ENCODE results near the gene KLRF1.
"Not testable (repeated sequence)": the region's sequence is repeated elsewhere in the genome, so short reads cannot be mapped to it uniquely, and the experiment has no call there.

KLRF1 gene

DNA sequence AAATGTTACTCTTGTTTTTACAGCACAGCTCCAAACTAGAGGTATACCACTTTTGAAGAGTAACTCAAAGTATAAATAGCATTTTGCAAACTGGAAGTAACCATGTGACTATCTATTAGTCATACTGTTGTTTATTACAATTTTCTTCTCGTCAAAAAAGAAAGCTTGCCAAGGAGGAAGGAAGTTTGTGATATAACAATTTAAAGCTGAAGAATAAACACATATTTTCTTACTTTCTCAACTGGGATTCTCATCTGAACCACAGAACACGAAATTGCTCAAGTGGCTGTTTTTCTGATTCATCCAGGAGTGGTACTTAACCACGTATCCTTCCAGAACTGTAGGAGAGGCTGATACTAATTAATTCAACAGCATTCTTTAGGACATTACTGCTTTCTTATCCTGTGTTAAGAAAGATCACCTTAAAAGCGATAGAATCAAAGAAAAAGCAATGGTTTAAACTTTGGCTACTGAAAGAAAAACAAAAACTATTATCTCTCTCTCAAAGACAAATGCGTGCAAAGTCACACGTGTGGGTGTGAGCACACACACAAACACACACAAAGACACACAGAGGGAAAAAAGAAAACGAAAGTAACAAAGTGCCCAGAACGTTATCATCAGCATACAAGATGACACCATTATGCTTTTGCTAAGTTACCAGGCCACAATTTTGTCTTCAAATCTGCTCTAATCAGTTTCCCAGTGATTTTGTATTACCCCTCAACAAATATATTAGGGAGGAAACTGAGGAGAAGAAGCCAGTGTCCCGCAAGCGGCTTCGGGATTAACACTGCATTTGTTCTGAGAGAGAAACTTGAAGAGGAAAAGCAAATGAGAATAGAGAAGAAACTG, 42.3 kb downstream of the KLRF1 start, which contains the start of gene CLEC2B:
Gene CLEC2B (minus strand): TSS at position 48 of the 855 bp plus-strand sequence.
- no peaks in the 10 kb centered on the region for H3K4me1 ChIP-seq (ENCODE audit: control insufficient read depth, insufficient read depth, low read length)
- no peaks in the 10 kb centered on the region for H3K36me3 ChIP-seq (ENCODE audit: control insufficient read depth, insufficient read depth, low read length)
- H3K4me3 ChIP-seq (ENCODE audit: low read length) = no peak within 1 kb of the TSS
- H3K27ac ChIP-seq (ENCODE audit: low read length) = no peak within 1 kb of the TSS
- WGBS (ENCODE audit: insufficient coverage, insufficient read length) = no CpG with 5 or more reads among the region's 11 CpGs
- no peaks in the 10 kb centered on the region for H3K9me3 ChIP-seq (ENCODE audit: control insufficient read depth, insufficient read depth, low read length)
- H3K27me3 ChIP-seq (ENCODE audit: control insufficient read depth, insufficient read depth, low read length) = no peaks in the 10 kb centered on the region
- DNase-seq (ENCODE audit: low read depth, low spot score) = no peak

- Histone ChIP-seq H3K4me3 (ENCODE audit: low read length) (no peak overlapping the region), H3K27ac (ENCODE audit: low read length) (no peak overlapping the region), H3K36me3 (ENCODE audit: control insufficient read depth, insufficient read depth, low read length) (no peaks in the 10 kb centered on the region), H3K9me3 (ENCODE audit: control insufficient read depth, insufficient read depth, low read length) (no peaks in the 10 kb centered on the region), H3K4me1 (ENCODE audit: control insufficient read depth, insufficient read depth, low read length) (no peaks in the 10 kb centered on the region), H3K27me3 (ENCODE audit: control insufficient read depth, insufficient read depth, low read length) (no peaks in the 10 kb centered on the region)
- WGBS (ENCODE audit: insufficient coverage, insufficient read length) = no CpG with 5 or more reads among the region's 2 CpGs
- DNase-seq (ENCODE audit: low read depth, low spot score) = no peak
Observed at GRCh38 chr12:9870286-9870866, 43.1 kb downstream of the KLRF1 start.

GRCh38 chr12:9872162-9872561, 44.9 kb downstream of the KLRF1 start:
- WGBS (ENCODE audit: insufficient coverage, insufficient read length) = no CpG with 5 or more reads among the region's 3 CpGs
- DNase-seq (ENCODE audit: low read depth, low spot score) = no peak
- Histone ChIP-seq H3K4me3 (ENCODE audit: low read length) (no peak overlapping the region), H3K36me3 (ENCODE audit: control insufficient read depth, insufficient read depth, low read length) (no peaks in the 10 kb centered on the region), H3K9me3 (ENCODE audit: control insufficient read depth, insufficient read depth, low read length) (no peaks in the 10 kb centered on the region), H3K27ac (ENCODE audit: low read length) (no peak overlapping the region), H3K27me3 (ENCODE audit: control insufficient read depth, insufficient read depth, low read length) (no peaks in the 10 kb centered on the region), H3K4me1 (ENCODE audit: control insufficient read depth, insufficient read depth, low read length) (no peaks in the 10 kb centered on the region)

- Histone ChIP-seq H3K27ac (ENCODE audit: low read length) (no peak overlapping the region), H3K4me3 (ENCODE audit: low read length) (no peak overlapping the region), H3K4me1 (ENCODE audit: control insufficient read depth, insufficient read depth, low read length) (no peaks in the 10 kb centered on the region), H3K27me3 (ENCODE audit: control insufficient read depth, insufficient read depth, low read length) (no peaks in the 10 kb centered on the region), H3K9me3 (ENCODE audit: control insufficient read depth, insufficient read depth, low read length) (no peaks in the 10 kb centered on the region), H3K36me3 (ENCODE audit: control insufficient read depth, insufficient read depth, low read length) (no peaks in the 10 kb centered on the region)
- no peak for DNase-seq (ENCODE audit: low read depth, low spot score)
- no CpG with 5 or more reads among the region's 11 CpGs for WGBS (ENCODE audit: insufficient coverage, insufficient read length)
Observed at GRCh38 chr12:9872742-9873141, 45.5 kb downstream of the KLRF1 start.

DNA sequence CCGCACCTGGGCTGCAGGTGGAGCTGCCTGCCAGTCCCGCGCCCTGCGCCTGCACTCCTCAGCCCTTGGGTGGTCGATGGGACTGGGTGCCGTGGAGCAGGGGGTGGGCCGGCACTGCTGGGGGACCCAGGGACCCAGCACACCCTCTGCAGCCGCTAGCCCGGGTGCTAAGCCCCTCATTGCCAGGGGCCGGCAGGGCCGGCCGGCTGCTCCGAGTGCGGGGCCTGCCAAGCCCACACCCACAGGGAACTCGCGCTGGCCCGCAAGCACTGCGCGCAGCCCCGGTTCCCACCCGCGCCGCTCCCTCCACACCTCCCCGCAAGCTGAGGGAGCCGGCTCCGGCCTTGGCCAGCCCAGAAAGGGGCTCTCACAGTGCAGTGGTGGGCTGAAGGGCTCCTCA, 48.8 kb downstream of the KLRF1 start:
- H3K27me3 ChIP-seq (ENCODE audit: control insufficient read depth, insufficient read depth, low read length); H3K36me3 ChIP-seq (ENCODE audit: control insufficient read depth, insufficient read depth, low read length); H3K4me3 ChIP-seq (ENCODE audit: low read length); H3K9me3 ChIP-seq (ENCODE audit: control insufficient read depth, insufficient read depth, low read length); H3K4me1 ChIP-seq (ENCODE audit: control insufficient read depth, insufficient read depth, low read length); H3K27ac ChIP-seq (ENCODE audit: low read length); DNase-seq (ENCODE audit: low read depth, low spot score): not testable (repeated sequence)
- no CpG with 5 or more reads among the region's 26 CpGs for WGBS (ENCODE audit: insufficient coverage, insufficient read length)

GRCh38 chr12:9880532-9881078, 53.3 kb downstream of the KLRF1 start:
- Histone ChIP-seq H3K27me3 (ENCODE audit: control insufficient read depth, insufficient read depth, low read length) (no peaks in the 10 kb centered on the region), H3K4me3 (ENCODE audit: low read length) (no peak overlapping the region), H3K36me3 (ENCODE audit: control insufficient read depth, insufficient read depth, low read length) (no peaks in the 10 kb centered on the region), H3K27ac (ENCODE audit: low read length) (no peak overlapping the region), H3K9me3 (ENCODE audit: control insufficient read depth, insufficient read depth, low read length) (no peaks in the 10 kb centered on the region), H3K4me1 (ENCODE audit: control insufficient read depth, insufficient read depth, low read length) (no peaks in the 10 kb centered on the region)
- no peak for DNase-seq (ENCODE audit: low read depth, low spot score)
- WGBS (ENCODE audit: insufficient coverage, insufficient read length) = 100% methylated on average over 1 of the region's 4 CpGs

GRCh38 chr12:9881246-9881645, 54.0 kb downstream of the KLRF1 start, which contains the start of gene KLRF2:
Gene KLRF2, plus strand, starts transcription at chr12:9881489. Its CDS starts 107 bp downstream, at chr12:9881596.
- Histone ChIP-seq H3K36me3 (ENCODE audit: control insufficient read depth, insufficient read depth, low read length) (no peaks in the 10 kb centered on the region), H3K4me3 (ENCODE audit: low read length) (no peak within 1 kb of the TSS), H3K4me1 (ENCODE audit: control insufficient read depth, insufficient read depth, low read length) (no peaks in the 10 kb centered on the region), H3K27ac (ENCODE audit: low read length) (no peak within 1 kb of the TSS), H3K9me3 (ENCODE audit: control insufficient read depth, insufficient read depth, low read length) (no peaks in the 10 kb centered on the region), H3K27me3 (ENCODE audit: control insufficient read depth, insufficient read depth, low read length) (no peaks in the 10 kb centered on the region)
- WGBS (ENCODE audit: insufficient coverage, insufficient read length) = 100% methylated on average over 2 of the region's 3 CpGs
- DNase-seq (ENCODE audit: low read depth, low spot score) = no peak

DNA sequence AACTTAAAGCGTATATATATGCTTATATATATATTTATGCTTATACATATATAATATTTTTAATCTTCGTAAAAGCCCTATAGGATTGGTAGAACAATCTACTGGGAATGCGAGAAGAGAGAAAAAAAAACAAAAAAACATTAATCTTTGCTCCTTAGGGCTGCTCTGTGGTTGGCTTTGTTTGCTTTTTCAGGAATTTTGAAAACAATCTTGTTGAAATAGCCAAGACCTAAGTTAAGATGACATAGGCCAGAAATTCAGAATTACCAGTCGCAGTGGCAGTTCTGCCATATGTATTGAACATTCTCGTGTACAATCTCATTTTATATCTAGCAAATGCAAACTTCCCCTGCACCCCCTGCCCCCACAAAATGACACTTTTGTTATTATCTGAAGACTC, 54.7 kb downstream of the KLRF1 start:
- Histone ChIP-seq H3K27ac (ENCODE audit: low read length) (no peak overlapping the region), H3K4me1 (ENCODE audit: control insufficient read depth, insufficient read depth, low read length) (no peaks in the 10 kb centered on the region), H3K36me3 (ENCODE audit: control insufficient read depth, insufficient read depth, low read length) (no peaks in the 10 kb centered on the region), H3K27me3 (ENCODE audit: control insufficient read depth, insufficient read depth, low read length) (no peaks in the 10 kb centered on the region), H3K4me3 (ENCODE audit: low read length) (no peak overlapping the region), H3K9me3 (ENCODE audit: control insufficient read depth, insufficient read depth, low read length) (no peaks in the 10 kb centered on the region)
- no CpG with 5 or more reads among the region's 5 CpGs for WGBS (ENCODE audit: insufficient coverage, insufficient read length)
- no peak for DNase-seq (ENCODE audit: low read depth, low spot score)

- Histone ChIP-seq H3K27ac (ENCODE audit: low read length) (no peak overlapping the region), H3K27me3 (ENCODE audit: control insufficient read depth, insufficient read depth, low read length) (no peaks in the 10 kb centered on the region), H3K36me3 (ENCODE audit: control insufficient read depth, insufficient read depth, low read length) (no peaks in the 10 kb centered on the region), H3K9me3 (ENCODE audit: control insufficient read depth, insufficient read depth, low read length) (no peaks in the 10 kb centered on the region), H3K4me1 (ENCODE audit: control insufficient read depth, insufficient read depth, low read length) (no peaks in the 10 kb centered on the region), H3K4me3 (ENCODE audit: low read length) (no peak overlapping the region)
- no peak for DNase-seq (ENCODE audit: low read depth, low spot score)
Observed at GRCh38 chr12:9883175-9883574, 55.9 kb downstream of the KLRF1 start.

DNA sequence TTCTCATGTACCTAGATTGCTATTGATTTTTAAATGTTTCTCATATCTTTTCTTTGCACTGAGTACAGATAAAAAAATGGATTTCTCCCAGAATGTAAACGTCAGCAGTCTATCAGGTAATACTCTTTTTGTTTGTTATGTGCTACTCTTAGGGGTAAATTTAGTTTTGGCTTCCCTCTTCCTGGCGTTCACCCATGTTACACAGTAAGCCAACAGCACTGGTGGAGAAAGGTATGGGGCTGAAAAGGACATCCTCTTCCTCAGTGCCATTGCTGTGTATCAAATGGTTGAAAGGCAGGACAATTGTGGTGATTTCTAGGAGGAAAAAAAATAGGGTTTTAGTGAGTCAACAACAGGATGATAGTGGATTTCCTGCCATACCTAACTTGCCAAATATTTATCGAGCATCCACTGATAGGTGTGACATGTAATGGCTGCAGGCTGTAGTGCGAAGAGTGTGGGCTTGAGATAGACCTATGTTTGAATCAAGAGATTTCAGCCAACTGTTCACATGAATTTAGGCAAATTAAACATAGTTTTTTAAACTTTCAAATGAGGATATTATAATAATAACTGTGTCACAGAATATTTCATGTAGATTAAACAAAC, 61.5 kb downstream of the KLRF1 start:
- Histone ChIP-seq H3K4me1 (ENCODE audit: control insufficient read depth, insufficient read depth, low read length) (no peaks in the 10 kb centered on the region), H3K36me3 (ENCODE audit: control insufficient read depth, insufficient read depth, low read length) (no peaks in the 10 kb centered on the region), H3K27ac (ENCODE audit: low read length) (no peak overlapping the region), H3K4me3 (ENCODE audit: low read length) (no peak overlapping the region), H3K27me3 (ENCODE audit: control insufficient read depth, insufficient read depth, low read length) (no peaks in the 10 kb centered on the region), H3K9me3 (ENCODE audit: control insufficient read depth, insufficient read depth, low read length) (no peaks in the 10 kb centered on the region)
- no peak for DNase-seq (ENCODE audit: low read depth, low spot score)
- WGBS (ENCODE audit: insufficient coverage, insufficient read length) = no CpG with 5 or more reads among the region's 4 CpGs
